Body of pancreas (tissue), 4 donors: ENCODE measurements around the gene PHC2. TPM values are rescaled to one million over a fixed set of nuclear protein-coding genes. Genes with fewer than 3 reads are reported as not detected.

Experiments
- ATAC-seq: fragments of 150-250 bp; one replicate; pipeline ENCODE4 v1.9.1; 2016
- DNase-seq, 4 donors: peaks; one replicate each; pipeline ENCODE4 v3.0.0-alpha.2; 2019
- H3K27ac ChIP-seq, 4 donors: fragments of 200-600 bp; sonication (generic); 1 replicate in 3 of 4; 2 replicates in 1 of 4; pipeline versions ENCODE4 v1.5.1 to v1.6.1; 2016 to 2019; ENCODE audit warnings: mild to moderate bottlenecking in 1 of 4, mixed read lengths in 1 of 4, moderate library complexity in 1 of 4
- H3K27me3 ChIP-seq, 2 donors: fragments of 200-600 bp; sonication (generic); one replicate each; pipeline ENCODE4 v1.6.0; 2016; ENCODE audit warnings: mild to moderate bottlenecking in 1 of 2
- H3K36me3 ChIP-seq, 2 donors: fragments of 200-600 bp; sonication (generic); replicated peaks in 1 of 2; 2 replicates each; pipeline ENCODE4 v1.5.1; 2016; ENCODE audit warnings: low read depth in 2 of 2; ENCODE audit not compliant: insufficient read depth in 1 of 2
- H3K4me1 ChIP-seq: fragments of 200-600 bp; sonication (generic); one replicate; pipeline ENCODE4 v1.6.0; 2016
- H3K4me3 ChIP-seq, 2 donors: fragments of 200-600 bp; sonication (generic); 1 replicate in 1 of 2; 2 replicates in 1 of 2; pipeline ENCODE4 v1.5.1; 2016 to 2019
- H3K9me3 ChIP-seq, 3 donors: fragments of 200-600 bp; sonication (generic); 1 replicate in 2 of 3; 2 replicates in 1 of 3; pipeline ENCODE4 v1.5.1; 2016
- POLR2A ChIP-seq, 3 donors: fragments of 450-650 bp; IDR thresholded peaks; one replicate each; pipeline ENCODE4 v1.6.1; 2016; ENCODE audit warnings: antibody characterized with exemption in 3 of 3, mild to moderate bottlenecking in 2 of 3
- WGBS, 2 donors: methylation state at CpG; one replicate each; pipeline ENCODE4 v1.1.5; 2017; 5-methylcytosine and 5-hydroxymethylcytosine counted together
- intact Hi-C: fragments of 100-400 bp; cut with DNase I; formaldehyde crosslinking; loops from one replicate; pipeline ENCODE4 v1.15.1; 2023
- total RNA-seq, 2 donors: library from RNA; depleted of rRNA; stranded (reverse); fragments of >200 nt; gene quantifications; one replicate each; pipeline ENCODE4 v1.1.0, GENCODE V29; 2016
- TF ChIP-seq, protein P1 (sequence below), 7 experiments: fragments of 450-650 bp in 4 of 7; fragments of 200-600 bp in 3 of 7; sonication (generic) in 3 of 7; IDR thresholded peaks; one replicate each; pipeline ENCODE4 v1.5.1; 2016 to 2019; ENCODE audit warnings: antibody characterized with exemption in 7 of 7

Gene PHC2
- total RNA-seq, 2 donors from 2014 or later, result 41.8 to 44.5 TPM

DNA sequence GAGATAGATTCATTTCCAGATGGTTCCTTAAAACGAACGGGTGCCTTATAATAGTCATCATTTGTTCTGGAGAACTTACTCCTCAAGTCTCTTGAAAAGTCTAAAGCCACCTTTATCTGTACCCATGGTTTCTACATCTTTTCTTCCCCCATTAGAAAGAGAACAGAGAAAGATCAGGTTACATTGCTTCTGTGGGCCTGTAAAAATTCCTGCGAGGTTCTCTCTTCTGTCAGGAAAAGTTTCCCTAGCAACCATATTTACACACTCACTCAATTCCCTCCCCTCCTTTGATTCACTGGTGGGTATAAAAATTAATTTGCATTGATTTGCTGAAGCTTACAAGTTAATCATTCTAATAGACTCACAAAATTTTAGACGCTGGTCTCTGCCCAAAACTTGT lies 6.7 kb downstream of the PHC2 start:
- ATAC-seq (peak; percentile 79), DNase-seq (no peak)
- no peak for TF ChIP-seq POLR2A (IDR thresholded peaks at IDR 0.05)
- TF ChIP-seq, protein P1, sequence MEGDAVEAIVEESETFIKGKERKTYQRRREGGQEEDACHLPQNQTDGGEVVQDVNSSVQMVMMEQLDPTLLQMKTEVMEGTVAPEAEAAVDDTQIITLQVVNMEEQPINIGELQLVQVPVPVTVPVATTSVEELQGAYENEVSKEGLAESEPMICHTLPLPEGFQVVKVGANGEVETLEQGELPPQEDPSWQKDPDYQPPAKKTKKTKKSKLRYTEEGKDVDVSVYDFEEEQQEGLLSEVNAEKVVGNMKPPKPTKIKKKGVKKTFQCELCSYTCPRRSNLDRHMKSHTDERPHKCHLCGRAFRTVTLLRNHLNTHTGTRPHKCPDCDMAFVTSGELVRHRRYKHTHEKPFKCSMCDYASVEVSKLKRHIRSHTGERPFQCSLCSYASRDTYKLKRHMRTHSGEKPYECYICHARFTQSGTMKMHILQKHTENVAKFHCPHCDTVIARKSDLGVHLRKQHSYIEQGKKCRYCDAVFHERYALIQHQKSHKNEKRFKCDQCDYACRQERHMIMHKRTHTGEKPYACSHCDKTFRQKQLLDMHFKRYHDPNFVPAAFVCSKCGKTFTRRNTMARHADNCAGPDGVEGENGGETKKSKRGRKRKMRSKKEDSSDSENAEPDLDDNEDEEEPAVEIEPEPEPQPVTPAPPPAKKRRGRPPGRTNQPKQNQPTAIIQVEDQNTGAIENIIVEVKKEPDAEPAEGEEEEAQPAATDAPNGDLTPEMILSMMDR (IDR thresholded peaks at IDR 0.05), result no peak
- Histone ChIP-seq H3K27ac (peak overlapping the region in 2 of 4 donors; percentile 10 to 51), H3K27me3 (no peaks in the 10 kb centered on the region), H3K4me1 (peaks cover 14% of the 10 kb centered on the region), H3K4me3 (no peak overlapping the region), H3K36me3 (no peaks in the 10 kb centered on the region), H3K9me3 (no peaks in the 10 kb centered on the region)
- 69 to 76% methylated on average over 4 of the region's 4 CpGs for WGBS, 2 donors
- intact Hi-C loops, result no loop called here

DNA sequence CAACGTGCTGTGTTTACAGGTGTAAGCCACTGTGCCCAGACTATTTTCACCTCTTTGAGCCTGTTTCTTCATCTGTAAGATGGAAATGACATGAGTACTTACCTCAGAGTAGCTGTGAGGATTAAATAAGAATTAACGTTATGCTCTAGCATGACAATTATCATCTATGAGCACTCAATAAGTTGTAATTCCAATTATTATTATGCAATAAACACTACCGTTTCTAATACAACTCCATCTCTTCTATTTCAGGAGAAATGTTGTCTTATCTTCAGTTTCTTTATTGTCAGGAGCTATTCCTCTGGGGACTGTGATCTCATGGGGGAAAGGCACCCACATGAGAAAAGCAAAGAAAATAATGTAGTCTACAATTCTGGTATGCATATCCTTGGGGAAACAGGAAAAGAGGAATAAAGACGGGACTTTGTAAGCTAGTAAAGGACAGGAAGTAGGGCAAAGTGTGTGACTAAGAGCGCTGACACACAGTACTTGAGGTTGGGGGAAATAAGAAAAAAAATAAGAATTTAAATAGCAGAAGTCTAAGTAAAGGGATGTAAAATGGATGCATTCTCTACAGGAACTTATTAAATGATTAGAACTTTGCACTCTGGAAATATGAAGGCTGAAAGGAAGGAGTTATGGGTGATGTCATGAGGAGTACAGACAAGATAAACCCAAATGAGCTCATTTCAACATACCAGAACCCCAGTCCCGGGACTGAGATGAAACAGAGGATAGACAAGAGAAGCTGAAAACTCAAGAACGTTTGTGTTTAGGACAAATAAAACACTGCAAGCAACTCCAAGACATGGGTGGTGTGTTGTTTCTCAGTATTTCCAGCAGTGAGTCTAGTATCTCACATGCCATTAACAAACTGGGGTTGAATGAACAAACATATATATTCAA lies 9.8 kb downstream of the PHC2 start:
- Histone ChIP-seq H3K4me3 (no peak overlapping the region), H3K27me3 (no peaks in the 10 kb centered on the region), H3K4me1 (no peaks in the 10 kb centered on the region), H3K27ac (peak overlapping the region in 1 of 4 donors; percentile 29), H3K9me3 (peaks cover 0 to under 1% (median 0%) of the 10 kb centered on the region in 3 donors), H3K36me3 (no peaks in the 10 kb centered on the region)
- DNase-seq (no peak), ATAC-seq (no peak)
- no peak for TF ChIP-seq POLR2A (IDR thresholded peaks at IDR 0.05)
- TF ChIP-seq, protein P1 (IDR thresholded peaks at IDR 0.05), result no peak
- intact Hi-C loops, result no loop called here
- WGBS, 2 donors, result 79 to 84% methylated on average over 7 of the region's 7 CpGs

DNA sequence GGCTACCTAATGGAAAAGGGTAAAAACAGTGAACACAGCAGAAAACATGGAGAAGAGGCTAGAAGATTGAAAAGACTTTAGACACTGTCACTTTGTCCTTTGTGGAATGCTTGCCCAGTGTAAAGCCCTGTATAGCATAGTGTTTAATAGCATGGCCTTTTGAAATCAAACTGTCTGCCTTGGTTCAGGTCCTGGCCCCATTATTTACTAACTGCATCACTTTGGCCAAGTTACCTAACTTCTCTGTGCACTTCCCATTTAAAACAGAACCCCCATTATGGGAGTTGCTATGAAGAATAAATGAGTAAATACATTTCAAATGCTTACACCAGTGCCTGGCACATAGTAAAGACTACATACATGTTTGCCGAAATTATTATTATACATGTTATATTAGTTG lies 12.1 kb downstream of the PHC2 start:
- WGBS, 2 donors, result 97 to 100% methylated on average over 1 of the region's 1 CpG
- Histone ChIP-seq H3K4me1 (no peaks in the 10 kb centered on the region), H3K4me3 (no peak overlapping the region), H3K27ac (no peak overlapping the region), H3K36me3 (no peaks in the 10 kb centered on the region), H3K27me3 (no peaks in the 10 kb centered on the region), H3K9me3 (peaks cover 0 to 7% (median 0%) of the 10 kb centered on the region in 3 donors)
- ATAC-seq (no peak), DNase-seq (no peak)
- TF ChIP-seq POLR2A (IDR thresholded peaks at IDR 0.05), result no peak
- TF ChIP-seq, protein P1 (IDR thresholded peaks at IDR 0.05), result no peak
- intact Hi-C loops, result no loop called here

DNA sequence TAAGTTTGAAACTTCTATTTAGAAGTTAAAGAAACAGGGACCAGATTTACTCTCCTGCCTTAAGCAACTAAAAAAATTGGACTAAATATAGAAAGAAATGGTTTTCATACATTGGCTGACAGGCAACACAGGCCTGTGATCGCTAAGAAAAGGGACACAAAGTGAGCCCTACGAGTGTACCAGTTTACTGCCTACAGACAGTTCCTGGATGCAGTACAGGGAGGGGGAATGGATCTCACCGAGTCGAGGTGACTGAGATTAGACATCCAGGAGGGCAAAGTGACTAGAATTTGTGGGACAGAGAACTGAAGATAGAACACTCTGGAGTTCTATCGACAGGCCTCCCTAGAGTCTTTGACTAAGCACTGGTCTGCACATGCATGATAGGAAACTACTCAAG lies 16.0 kb downstream of the PHC2 start:
- no peak for ATAC-seq
- Histone ChIP-seq H3K36me3 (no peaks in the 10 kb centered on the region), H3K9me3 (peaks cover 0 to 7% (median 0%) of the 10 kb centered on the region in 3 donors), H3K27me3 (no peaks in the 10 kb centered on the region), H3K27ac (no peak overlapping the region), H3K4me1 (no peaks in the 10 kb centered on the region), H3K4me3 (no peak overlapping the region)
- DNase-seq, result no peak
- WGBS, 2 donors, result 91 to 94% methylated on average over 5 of the region's 5 CpGs
- TF ChIP-seq POLR2A (IDR thresholded peaks at IDR 0.05), result no peak
- TF ChIP-seq, protein P1 (IDR thresholded peaks at IDR 0.05), result no peak
- intact Hi-C loops, result no loop called here
